ENCODE results near the gene SHC3. TPM values are rescaled to one million over a fixed set of nuclear protein-coding genes. Genes with fewer than 3 reads are reported as not detected.
A peak's percentile ranks its signal among the peaks of the same experiment; 100 is the strongest.

The SHC3 gene
- total RNA-seq, 1 donor from 2014 or later = 0.05 TPM

DNA sequence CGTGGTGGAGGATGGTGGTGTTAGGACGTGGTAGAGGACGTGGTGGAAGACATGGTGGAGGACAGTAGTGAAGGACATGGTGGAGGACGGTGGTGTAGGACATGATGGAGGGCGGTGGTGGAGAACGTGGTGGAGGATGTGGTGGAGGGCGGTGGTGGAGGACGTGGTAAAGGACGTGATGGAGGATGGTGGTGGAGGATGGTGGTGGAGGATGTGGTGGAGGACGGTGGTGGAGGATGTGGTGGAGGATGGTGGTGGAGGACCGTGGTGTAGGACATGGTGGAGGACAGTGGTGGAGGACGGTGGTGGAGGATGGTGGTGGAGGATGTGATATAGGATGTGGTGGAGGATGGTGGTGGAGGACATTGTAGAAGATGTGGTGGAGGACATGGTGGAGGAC, 119.7 kb downstream of the SHC3 start:
- no peak for DNase-seq (ENCODE audit: low read depth)

- no peak for DNase-seq (ENCODE audit: low read depth)
Observed at GRCh38 chr9:89054865-89055495, 123.6 kb downstream of the SHC3 start.

DNA sequence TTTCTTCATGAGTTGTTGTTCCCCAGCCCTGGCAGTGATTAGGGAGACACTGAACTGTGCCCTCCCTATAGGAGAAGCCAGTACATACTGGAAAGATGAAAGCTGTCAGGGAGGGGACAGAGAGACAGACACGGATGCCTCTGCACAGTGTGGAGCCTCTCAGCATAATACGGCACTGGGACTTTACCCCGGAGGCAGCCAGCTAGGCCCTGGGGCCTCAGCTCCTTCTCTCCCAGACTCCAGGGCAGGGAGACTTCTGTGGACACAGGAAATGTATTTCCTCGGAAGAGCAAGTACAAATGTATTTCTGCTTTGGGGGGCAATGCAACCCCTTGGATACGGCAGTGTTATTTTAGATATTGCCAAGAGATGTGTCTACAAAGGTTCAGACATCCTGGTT, 125.3 kb downstream of the SHC3 start:
- no peak for DNase-seq (ENCODE audit: low read depth)

DNA sequence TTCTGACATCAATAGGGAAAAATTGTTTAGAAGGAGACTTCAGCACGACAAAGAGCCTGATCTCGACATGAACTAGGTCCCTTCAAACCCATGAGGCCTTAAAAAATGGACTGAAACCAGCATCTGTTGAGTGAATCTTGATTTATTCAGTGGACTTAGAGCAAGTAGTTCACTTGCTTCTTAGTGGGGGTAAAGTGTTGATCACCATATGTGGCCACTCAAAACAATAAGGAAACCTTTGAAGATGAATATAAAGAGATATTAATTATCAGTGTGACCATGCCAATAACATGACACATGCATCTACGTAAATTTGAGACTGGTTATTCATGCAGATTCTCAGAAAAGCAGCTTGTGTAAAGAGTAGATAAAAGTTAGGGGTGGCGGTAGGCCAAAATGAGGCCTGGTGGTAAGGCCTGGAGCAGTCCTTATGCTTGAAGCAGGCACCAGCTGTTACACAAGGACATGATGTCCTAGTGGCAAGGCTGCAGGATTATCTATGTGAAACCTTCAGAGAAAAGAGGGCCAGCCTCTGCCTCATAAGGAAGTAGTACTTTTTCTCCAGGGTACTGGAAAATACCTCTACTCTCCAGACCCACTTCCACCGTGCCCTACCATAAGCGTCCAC, 126.0 kb downstream of the SHC3 start:
- peak; percentile 8 for DNase-seq (ENCODE audit: low read depth)

- no peak for DNase-seq (ENCODE audit: low read depth)
Observed at GRCh38 chr9:89051421-89052025, 127.1 kb downstream of the SHC3 start.

DNA sequence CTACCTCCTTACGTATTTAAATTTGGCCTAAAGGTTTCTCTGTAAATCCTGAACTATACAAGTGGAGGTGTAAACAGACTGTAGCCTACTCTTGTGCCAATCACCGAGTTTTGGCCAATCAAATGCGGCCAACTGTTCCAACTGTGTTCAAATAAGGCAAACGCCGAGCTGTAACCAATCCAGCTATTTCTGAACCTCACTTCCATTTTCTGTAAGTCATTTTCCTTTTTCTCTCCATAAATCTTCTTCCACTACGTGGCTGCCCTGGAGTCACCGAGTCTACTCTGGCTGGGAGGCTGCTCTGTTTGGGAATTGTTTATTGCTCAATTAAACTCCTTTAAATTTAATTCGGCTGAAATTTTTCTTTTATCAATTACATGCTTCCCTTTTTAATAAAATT, 129.0 kb downstream of the SHC3 start:
- DNase-seq (ENCODE audit: low read depth) = no peak

- no peak for DNase-seq (ENCODE audit: low read depth)
Observed at GRCh38 chr9:89048616-89049015, 130.0 kb downstream of the SHC3 start.

- no peak for DNase-seq (ENCODE audit: low read depth)
Observed at GRCh38 chr9:89047667-89048066, 131.0 kb downstream of the SHC3 start.

GRCh38 chr9:89046832-89047231, 131.8 kb downstream of the SHC3 start:
- no peak for DNase-seq (ENCODE audit: low read depth)

GRCh38 chr9:89044881-89045280, 133.7 kb downstream of the SHC3 start:
- DNase-seq (ENCODE audit: low read depth) = no peak

- DNase-seq (ENCODE audit: low read depth) = no peak
Observed at GRCh38 chr9:89044104-89044503, 134.5 kb downstream of the SHC3 start.

GRCh38 chr9:89042984-89043383, 135.6 kb downstream of the SHC3 start:
- no peak for DNase-seq (ENCODE audit: low read depth)

DNA sequence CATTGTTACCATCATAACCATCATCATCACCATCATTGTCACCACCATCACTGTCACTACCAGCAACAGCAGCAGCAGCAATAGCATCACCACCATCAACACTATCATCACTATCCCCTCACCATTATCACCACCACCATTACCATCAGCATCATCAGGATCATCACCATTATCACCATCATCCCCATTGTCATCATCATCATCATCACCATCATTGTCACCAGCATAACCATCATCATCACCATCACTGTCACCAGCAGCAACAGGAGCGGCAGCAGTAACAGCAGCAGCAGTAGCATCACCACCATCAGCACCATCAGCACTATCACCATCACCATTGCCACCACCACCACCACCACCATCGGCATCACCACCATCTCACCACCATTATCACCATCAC, 139.0 kb downstream of the SHC3 start:
- DNase-seq (ENCODE audit: low read depth) = no peak

- DNase-seq (ENCODE audit: low read depth) = no peak
Observed at GRCh38 chr9:89039104-89039465, 139.5 kb downstream of the SHC3 start.

- DNase-seq (ENCODE audit: low read depth) = peak; percentile 76
Observed at GRCh38 chr9:89038382-89039103, 140.1 kb downstream of the SHC3 start.

DNA sequence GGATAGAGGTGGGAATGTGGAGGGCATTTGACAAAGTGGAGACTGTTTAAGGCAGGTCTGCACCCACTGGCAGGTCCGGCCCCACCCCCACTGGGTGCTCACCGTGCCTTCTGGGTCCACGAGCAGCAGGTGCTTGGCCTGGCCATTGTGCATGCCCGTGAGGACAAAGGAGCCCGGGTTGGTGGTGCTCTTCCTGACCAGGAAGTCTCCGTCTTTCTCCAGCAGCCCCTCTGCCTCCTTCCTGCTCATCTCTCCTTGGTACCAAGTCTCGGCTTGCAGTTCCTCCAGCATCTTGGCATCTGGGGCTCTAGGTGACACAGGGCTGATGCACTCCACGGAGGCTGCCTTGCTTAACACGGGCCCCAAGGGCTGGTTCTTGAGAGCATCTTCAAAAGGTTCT, 140.7 kb downstream of the SHC3 start:
- no peak for DNase-seq (ENCODE audit: low read depth)

DNA sequence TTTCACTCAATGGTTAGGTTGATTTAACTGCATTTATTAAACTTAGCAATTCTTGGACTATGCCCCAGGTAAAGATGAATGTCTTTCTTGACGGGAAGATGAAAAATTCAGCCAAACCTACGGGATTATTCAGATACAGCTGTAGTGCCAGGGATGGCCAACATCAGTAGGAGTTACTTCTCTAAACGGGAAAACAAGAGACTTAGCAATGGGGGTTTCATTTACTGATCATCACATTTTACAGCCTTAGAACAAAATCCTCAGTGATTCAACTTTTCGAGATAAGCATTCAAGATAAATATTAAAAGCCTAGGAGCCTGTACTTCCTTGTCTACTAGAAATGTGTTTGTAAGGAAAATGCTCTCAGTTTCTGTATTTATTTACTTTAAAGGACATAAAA, 141.3 kb downstream of the SHC3 start:
- no peak for DNase-seq (ENCODE audit: low read depth)

- DNase-seq (ENCODE audit: low read depth) = no peak
Observed at GRCh38 chr9:89036891-89037290, 141.7 kb downstream of the SHC3 start.

DNA sequence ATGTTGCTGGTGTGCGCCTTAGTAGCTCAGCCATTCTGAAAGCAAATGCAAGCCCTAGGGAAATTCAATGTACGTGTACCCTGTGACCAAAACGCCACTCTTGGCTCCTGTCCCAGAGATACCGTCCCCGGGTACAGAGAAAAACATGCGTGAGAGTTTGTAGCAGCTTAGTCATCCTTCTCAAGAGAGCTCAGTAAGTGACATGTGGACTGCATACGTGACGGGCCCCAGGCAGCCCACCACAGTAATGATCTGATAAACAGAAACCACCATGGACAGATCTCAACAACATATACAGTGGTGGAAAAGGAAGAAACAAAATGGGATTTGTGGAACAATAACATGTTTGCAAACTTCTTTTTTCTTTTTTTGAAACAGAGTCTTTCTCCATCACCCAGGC, 142.2 kb downstream of the SHC3 start:
- DNase-seq (ENCODE audit: low read depth) = no peak

- no peak for DNase-seq (ENCODE audit: low read depth)
Observed at GRCh38 chr9:89032661-89033060, 146.0 kb downstream of the SHC3 start.

DNA sequence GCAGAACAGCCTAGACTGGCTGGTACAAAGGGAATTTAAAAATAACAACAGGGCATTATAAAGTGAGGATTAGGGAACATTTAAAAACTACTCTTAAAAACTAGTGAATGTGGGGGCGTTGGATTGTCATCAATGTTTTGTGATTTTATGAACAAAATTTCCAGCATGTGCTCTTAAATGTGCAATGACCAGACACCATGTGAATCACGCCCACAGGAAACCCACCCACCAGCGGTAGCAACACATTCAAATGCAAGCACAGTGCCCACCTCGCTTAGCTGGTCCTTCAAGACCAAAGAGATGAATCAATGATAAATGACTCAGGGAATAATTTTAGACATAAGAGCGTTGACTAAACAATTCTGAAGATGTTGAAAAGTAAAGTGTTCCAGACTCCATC, 146.4 kb downstream of the SHC3 start:
- DNase-seq (ENCODE audit: low read depth) = no peak

DNA sequence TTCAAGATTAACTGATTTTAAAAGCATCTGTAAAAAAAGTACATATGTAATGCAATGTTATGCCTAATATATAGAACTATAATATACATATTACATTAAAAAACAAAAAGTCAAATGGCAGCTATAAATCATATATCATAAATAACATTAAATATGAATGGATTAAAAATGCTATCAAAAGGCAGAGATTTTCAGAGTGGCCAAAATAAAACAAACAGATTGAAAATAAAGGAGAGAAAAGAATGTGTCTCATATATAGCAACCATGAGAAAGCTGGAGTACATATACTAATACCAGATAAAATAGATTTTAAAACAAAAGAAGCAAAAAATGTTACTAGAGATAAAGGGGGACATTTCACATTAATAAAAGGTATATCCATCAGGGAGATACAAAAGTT, 148.8 kb downstream of the SHC3 start:
- no peak for DNase-seq (ENCODE audit: low read depth)

Data from myocyte (in vitro differentiated cells).